Measurements from ENCODE around the gene ANKIB1.
"Not testable (repeated sequence)": the region's sequence is repeated elsewhere in the genome, so short reads cannot be mapped to it uniquely, and the experiment has no call there.

ANKIB1 gene

GRCh38 chr7:92413550-92413949 is 167.8 kb downstream of the ANKIB1 start:
- DNase-seq = no peak

- DNase-seq = no peak
These were observed 169.5 kb downstream of the ANKIB1 start for GRCh38 chr7:92415225-92415624.

GRCh38 chr7:92417913-92418312 is 172.1 kb downstream of the ANKIB1 start:
- DNase-seq = no peak

- no peak for DNase-seq
These were observed 176.1 kb downstream of the ANKIB1 start for GRCh38 chr7:92421676-92422435.

- DNase-seq = no peak
These were observed 177.2 kb downstream of the ANKIB1 start for GRCh38 chr7:92422926-92423325.

- no peak for DNase-seq
These were observed 177.9 kb downstream of the ANKIB1 start for GRCh38 chr7:92423710-92424131.

- no peak for DNase-seq
These were observed 179.7 kb downstream of the ANKIB1 start for GRCh38 chr7:92425311-92425947.

- DNase-seq = no peak
These were observed 181.4 kb downstream of the ANKIB1 start for GRCh38 chr7:92427193-92427592.

GRCh38 chr7:92432299-92432946 is 186.6 kb downstream of the ANKIB1 start:
- DNase-seq = no peak

GRCh38 chr7:92433019-92433418 is 187.2 kb downstream of the ANKIB1 start:
- DNase-seq = no peak

- DNase-seq = no peak
These were observed 189.8 kb downstream of the ANKIB1 start for GRCh38 chr7:92435542-92435941.

GRCh38 chr7:92436612-92437445 is 191.1 kb downstream of the ANKIB1 start:
- DNase-seq = no peak

- no peak for DNase-seq
These were observed 192.2 kb downstream of the ANKIB1 start for GRCh38 chr7:92437956-92438491.

- DNase-seq = not testable (repeated sequence)
These were observed 196.9 kb downstream of the ANKIB1 start for GRCh38 chr7:92442720-92443119.

GRCh38 chr7:92446869-92447344 is 201.1 kb downstream of the ANKIB1 start:
- no peak for DNase-seq

GRCh38 chr7:92447345-92448204 is 201.8 kb downstream of the ANKIB1 start, which contains the start of gene GATAD1:
TSS of gene GATAD1 (plus strand) at chr7:92447482. CDS start at chr7:92447730, 248 bp downstream.
- DNase-seq = peak; percentile 68

- no peak for DNase-seq
These were observed 202.5 kb downstream of the ANKIB1 start for GRCh38 chr7:92448205-92448747.

All from 8988T (cell line).